Skeletal muscle cell (primary cell): ENCODE data around the gene ACYP1.
"Not testable (repeated sequence)": the region's sequence is repeated elsewhere in the genome, so short reads cannot be mapped to it uniquely, and the experiment has no call there.

Experiments
- DNase-seq: peaks from one replicate; pipeline ENCODE4 v3.0.0-alpha.2; 2010; ENCODE audit warnings: low read depth
- H3K4me3 ChIP-seq: 2 replicates; pipeline ENCODE4 v1.5.1; 2011; ENCODE audit warnings: low read depth, mild to moderate bottlenecking, control low read depth, low read length, moderate library complexity

ACYP1 gene

DNA sequence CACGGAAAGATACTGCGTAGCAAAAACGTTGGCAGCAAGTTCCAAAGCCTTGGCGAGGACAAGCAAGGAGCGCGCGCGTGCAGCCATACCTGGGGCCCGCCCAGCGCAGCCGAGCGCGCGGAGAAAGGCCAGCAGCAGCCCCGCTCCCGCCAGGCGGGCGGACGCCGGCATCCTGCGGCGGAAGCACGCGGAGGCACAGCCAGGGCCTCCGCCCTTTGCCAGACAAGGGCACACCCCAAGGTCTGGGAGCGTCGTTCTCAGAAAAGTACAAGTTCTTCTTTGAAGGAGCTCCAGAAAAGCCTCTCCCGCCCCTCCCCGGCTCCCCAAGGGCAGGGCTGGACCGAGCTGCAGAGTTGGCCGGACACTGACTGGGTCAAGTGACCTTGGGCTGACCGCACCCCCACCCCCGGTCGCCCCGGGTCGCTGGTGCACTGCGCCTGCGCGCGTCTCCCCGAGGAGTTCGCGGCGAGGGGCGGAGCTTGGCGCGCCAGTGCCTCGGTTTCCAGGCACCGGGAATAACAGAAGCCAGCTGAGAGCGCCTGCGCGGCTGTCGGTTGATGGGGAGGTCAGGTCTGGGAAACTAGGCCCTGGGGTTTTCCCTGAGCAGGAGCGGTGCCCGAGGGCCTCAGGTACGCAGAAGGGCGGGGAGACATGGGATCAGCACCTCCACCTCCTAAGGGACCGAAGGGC is 5.4 kb upstream of the ACYP1 start, which contains the start of gene ZC2HC1C:
TSS of gene ZC2HC1C (plus strand) at position 521 of the 690 bp plus-strand sequence. CDS start 933 bp downstream, outside the sequence.
- no peak for DNase-seq
- peak within 1 kb of the TSS; percentile 59 for H3K4me3 ChIP-seq

GRCh38 chr14:75068294-75069120 is 4.7 kb upstream of the ACYP1 start:
- DNase-seq, result no peak
- peak overlapping the region; percentile 59 for H3K4me3 ChIP-seq

- not testable (repeated sequence) for H3K4me3 ChIP-seq, DNase-seq
Measured at GRCh38 chr14:75067765-75068164, 3.9 kb upstream of the ACYP1 start.

DNA sequence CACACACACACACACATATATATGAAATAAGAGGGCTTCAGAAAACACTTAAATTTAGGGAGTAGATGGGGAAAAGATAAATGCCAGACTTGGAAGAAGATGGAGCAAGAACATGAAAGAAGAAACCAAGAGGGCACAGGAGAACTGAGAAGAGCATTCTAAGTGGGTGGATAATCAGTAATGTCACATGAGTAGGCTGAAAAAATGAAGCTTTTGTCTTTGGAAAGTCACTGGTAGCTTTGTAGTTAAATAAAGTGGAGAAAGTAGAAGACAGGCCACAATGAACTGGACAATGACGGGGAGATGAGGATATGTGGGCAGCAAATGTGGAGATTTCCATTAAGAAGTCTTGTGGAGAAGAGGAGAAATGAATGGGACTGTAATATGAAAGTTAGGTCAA is 3.4 kb upstream of the ACYP1 start:
- DNase-seq, result no peak
- H3K4me3 ChIP-seq, result no peak overlapping the region

DNA sequence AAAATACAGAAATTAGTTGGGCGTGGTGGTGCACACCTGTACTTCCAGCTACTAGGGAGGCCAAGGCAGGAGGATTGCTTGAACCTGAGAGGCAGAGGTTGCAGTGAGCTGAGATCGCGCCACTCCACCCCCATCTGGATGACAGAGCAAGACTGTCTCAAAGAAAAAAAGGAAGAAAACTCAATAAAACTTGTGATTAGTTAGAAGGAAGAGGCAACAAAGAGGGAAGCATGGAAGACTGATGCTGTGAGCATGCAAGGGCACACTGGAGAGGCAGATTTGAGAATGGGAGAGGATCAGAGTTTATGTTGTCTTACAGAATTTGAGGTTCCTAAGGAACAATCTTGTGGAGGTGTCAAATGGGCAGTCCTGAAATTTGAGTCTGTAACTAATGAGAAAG is 2.9 kb upstream of the ACYP1 start:
- DNase-seq, result no peak
- H3K4me3 ChIP-seq, result no peak overlapping the region

GRCh38 chr14:75064205-75064567 is 362 bp upstream of the ACYP1 start:
- peak overlapping the region; percentile 63 for H3K4me3 ChIP-seq
- DNase-seq, result no peak

DNA sequence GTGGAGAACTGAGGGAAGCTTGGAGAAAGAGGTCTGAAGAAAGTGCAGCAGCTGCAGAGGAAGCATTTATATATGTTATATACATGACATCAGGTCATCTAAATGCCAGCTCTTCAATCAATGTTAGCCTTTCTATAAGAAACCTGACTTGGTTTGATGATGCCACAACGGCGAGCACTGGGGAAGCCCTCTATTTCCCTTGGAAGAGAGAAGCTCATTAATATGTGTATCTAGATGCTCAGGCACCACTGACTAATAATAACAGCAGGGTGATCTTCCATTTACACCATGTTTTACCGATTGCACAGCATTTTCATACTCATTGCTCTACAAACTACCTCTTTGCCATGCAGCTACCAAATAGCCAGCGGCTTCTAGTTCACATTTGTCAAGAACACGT is 811 bp downstream of the ACYP1 start:
- H3K4me3 ChIP-seq, result peak overlapping the region; percentile 63
- no peak for DNase-seq

GRCh38 chr14:75060420-75060819 is 3.4 kb downstream of the ACYP1 start:
- no peak for DNase-seq
- no peak overlapping the region for H3K4me3 ChIP-seq

DNA sequence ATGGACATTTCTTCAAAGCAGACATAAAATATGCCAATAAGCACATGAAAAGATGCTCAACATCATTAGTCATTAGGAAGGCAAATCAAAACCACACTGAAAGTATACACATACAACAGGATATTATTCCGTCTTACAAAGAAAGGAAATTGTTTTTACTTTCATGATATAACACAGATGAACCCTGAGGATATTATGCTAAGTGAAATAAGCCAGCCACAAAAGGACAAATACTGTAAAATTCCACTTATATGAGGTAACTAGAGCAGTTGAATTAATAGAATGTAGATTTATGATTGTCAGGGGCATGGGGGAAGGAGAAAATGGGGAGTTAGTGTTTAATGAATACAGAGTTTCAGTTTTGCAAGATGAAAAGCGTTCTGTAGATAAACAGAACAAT is 4.2 kb downstream of the ACYP1 start:
- no peak overlapping the region for H3K4me3 ChIP-seq
- DNase-seq, result no peak

- no peak for DNase-seq
- no peak overlapping the region for H3K4me3 ChIP-seq
Measured at GRCh38 chr14:75054421-75054820, 9.4 kb downstream of the ACYP1 start.

- no peak for DNase-seq
- H3K4me3 ChIP-seq, result no peak overlapping the region
Measured at GRCh38 chr14:75053396-75054291, 10.2 kb downstream of the ACYP1 start.

GRCh38 chr14:75051556-75051899 is 12.3 kb downstream of the ACYP1 start:
- H3K4me3 ChIP-seq, result peak overlapping the region; percentile 70
- no peak for DNase-seq

DNA sequence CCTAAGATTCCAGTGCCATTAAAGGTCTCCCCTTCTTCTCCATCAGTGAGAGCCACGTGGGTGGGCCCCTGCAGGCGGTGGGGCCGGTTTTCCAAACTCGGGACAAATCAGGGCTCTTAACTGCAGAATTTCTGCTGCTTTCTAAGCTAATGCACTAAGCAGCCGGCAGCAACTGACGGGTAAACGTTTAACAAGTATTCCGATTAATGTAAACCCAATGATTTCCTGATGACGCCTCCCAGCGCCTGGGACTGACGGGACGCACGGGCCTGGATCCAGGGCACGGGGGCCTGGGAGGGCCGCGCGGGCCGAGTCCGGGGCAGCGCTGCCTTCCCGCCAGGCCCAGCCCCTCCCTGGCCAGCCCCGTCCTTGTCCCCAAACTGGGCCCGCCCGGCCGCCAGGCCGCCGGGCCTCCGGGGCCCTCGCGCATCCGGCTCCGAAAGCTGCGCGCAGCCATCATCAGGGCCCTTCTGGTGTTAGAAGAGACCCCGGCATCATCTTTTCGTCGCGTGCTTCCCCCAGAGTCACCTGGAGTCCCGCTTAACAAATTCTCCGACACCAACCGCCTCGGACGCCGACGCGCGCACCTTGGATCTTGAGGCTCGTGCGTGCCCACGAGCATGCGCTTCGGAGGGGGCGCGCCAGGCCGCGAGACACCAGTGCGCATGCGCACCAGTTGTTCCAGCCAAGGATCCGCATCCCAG is 12.8 kb downstream of the ACYP1 start, which contains the start of gene MLH3:
TSS of gene MLH3 (minus strand) at position 616 of the 704 bp plus-strand sequence. CDS start 1,812 bp downstream, outside the sequence.
- H3K4me3 ChIP-seq, result peak within 1 kb of the TSS; percentile 70
- no peak for DNase-seq

GRCh38 chr14:75049731-75050201 is 14.1 kb downstream of the ACYP1 start:
- no peak overlapping the region for H3K4me3 ChIP-seq
- DNase-seq, result no peak

DNA sequence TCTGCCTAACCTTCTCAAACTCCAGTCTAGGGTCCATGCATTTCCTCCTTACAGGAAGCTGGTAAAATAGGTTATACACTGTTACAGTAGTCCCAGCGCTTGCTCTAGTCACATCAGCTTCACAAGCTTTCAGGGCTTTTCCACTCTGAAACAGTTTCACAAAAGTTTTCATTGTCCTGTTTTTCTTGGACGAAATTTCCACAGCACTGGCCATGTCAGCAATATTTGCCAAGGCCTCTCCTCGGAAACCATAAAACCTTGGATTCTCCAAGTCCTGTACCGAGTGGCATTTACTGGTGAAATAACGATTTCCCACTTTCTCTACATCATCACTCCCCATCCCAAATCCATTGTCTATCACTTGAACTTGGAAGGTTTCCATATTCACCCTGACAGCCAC is 14.7 kb downstream of the ACYP1 start:
- no peak for DNase-seq
- no peak overlapping the region for H3K4me3 ChIP-seq

DNA sequence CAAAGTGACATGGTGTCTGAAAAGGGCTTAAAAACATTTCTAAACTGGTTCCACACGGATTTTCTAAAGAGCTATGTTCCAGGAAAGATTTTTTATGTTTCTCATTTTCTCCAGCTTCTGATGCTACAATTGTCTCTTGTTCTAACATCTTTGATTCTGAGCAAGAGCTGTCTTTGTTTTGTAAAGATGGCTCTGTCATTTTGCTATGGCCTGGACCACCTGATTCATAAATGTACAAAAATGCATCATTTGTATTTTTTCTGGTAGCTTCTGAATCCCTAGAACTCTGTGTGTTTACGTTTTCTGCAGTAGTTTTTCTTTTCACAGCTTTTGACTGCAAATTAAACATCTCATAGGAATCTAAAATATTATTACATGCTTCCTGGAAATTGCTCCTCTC is 15.7 kb downstream of the ACYP1 start:
- no peak for DNase-seq
- H3K4me3 ChIP-seq, result no peak overlapping the region

DNA sequence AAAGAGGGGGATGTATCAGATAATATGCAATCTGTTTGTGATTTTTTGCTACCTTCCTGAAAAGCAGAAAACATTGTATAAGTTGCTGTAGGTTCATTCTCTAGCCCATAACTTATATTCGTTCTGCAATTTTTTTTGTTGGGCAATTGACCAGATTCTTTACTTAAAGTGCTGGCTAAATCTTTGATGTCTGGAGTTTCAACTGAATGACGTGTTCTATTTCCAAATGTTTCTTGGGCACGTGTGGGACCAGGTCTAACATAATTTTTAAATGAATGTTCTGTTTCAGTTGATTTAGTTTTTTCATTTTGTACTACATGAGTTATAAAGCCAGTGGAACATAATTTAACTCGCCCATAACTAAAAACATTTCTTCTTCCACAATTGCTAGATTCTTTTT is 16.3 kb downstream of the ACYP1 start:
- no peak overlapping the region for H3K4me3 ChIP-seq
- DNase-seq, result no peak

- H3K4me3 ChIP-seq, result no peak overlapping the region
- no peak for DNase-seq
Measured at GRCh38 chr14:75046899-75047298, 16.9 kb downstream of the ACYP1 start.

DNA sequence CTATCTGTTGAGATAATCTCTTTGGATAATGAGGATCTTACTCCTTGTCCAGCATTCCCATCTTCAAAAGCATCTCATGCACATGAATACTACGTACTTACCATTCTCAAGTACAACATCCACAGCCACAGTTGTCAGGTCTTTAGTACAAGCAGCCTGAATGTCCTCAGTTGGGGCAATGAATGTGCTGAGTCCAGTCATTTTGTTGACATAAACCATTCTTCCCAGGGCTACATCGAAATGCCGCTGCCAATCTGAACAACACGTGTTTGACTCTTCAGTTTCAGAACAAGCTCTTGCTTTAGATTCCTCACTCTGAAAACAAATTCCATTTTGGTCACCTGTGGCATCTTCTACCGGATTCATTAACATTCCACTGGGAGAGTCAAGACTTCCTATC is 17.5 kb downstream of the ACYP1 start:
- H3K4me3 ChIP-seq, result no peak overlapping the region
- DNase-seq, result no peak
